B cell (primary cell): ENCODE measurements around the gene NEUROG1. TPM values are rescaled to one million over a fixed set of nuclear protein-coding genes. Genes with fewer than 3 reads are reported as not detected.

ENCODE experiments used
- ATAC-seq: fragments of 200-7000 bp; cut with Tn5 transposase; one replicate; pipeline ENCODE4 v1.10.0; 2021; ENCODE audit warnings: low read depth, mild to moderate bottlenecking, moderate number of reproducible peaks, moderate library complexity
- CTCF ChIA-PET: fragments of 350-600 bp; sonication (Branson Sonifier 250); formaldehyde crosslinking; loops from one replicate; lab custom pipeline; 2021; ENCODE audit warnings: antibody characterized with exemption, inconsistent platforms; lab: Charles Lee
- POLR2A ChIA-PET: fragments of 350-600 bp; sonication (Branson Sonifier 250); formaldehyde crosslinking; loops from one replicate; lab custom pipeline; 2021; ENCODE audit warnings: antibody characterized with exemption; lab: Charles Lee
- DNase-seq: peaks from one replicate; pipeline ENCODE4 v3.0.0; 2013
- H2AFZ ChIP-seq: 2 replicates; pipeline ENCODE4 v1.6.1; 2012; ENCODE audit warnings: mild to moderate bottlenecking, low read depth, low read length; ENCODE audit not compliant: insufficient read depth, poor library complexity, severe bottlenecking
- H3K27ac ChIP-seq, 2 donors: 1 replicate in 1 of 2; 2 replicates in 1 of 2; pipeline ENCODE4 v1.5.1; 2012 to 2013; ENCODE audit warnings: low read length in 2 of 2, mild to moderate bottlenecking in 2 of 2, moderate library complexity in 1 of 2
- H3K27me3 ChIP-seq, 4 experiments: fragments of 200-600 bp in 1 of 4; sonication (generic) in 1 of 4; replicated peaks in 1 of 4; 1 replicate in 2 of 4; 2 replicates in 2 of 4; pipeline versions ENCODE4 v1.6.1 to v1.7.0; 2013 to 2016; ENCODE audit warnings: low read length in 3 of 4, mild to moderate bottlenecking in 2 of 4, mixed read lengths in 1 of 4, moderate library complexity in 1 of 4; ENCODE audit not compliant: insufficient read depth in 4 of 4, control insufficient read depth in 3 of 4; ENCODE audit errors: control extremely low read depth in 1 of 4
- H3K36me3 ChIP-seq, 2 experiments: replicated peaks in 1 of 2; 1 replicate in 1 of 2; 2 replicates in 1 of 2; pipeline versions ENCODE4 v1.6.1 to v1.7.1; 2013; ENCODE audit warnings: low read length in 1 of 2; ENCODE audit not compliant: insufficient read depth in 2 of 2, control insufficient read depth in 1 of 2; ENCODE audit errors: control extremely low read depth in 1 of 2, extremely low read depth in 1 of 2
- H3K4me1 ChIP-seq, 2 donors: fragments of 200-600 bp in 1 of 2; sonication (generic) in 1 of 2; 1 replicate in 1 of 2; 2 replicates in 1 of 2; pipeline versions ENCODE4 v1.5.1 to v1.6.1; 2013 to 2017; ENCODE audit warnings: low read length in 2 of 2; ENCODE audit not compliant: control insufficient read depth in 2 of 2, insufficient read depth in 2 of 2
- H3K4me2 ChIP-seq: replicated peaks from 2 replicates; pipeline ENCODE3; 2012; ENCODE audit warnings: mild to moderate bottlenecking, low read depth, low read length; ENCODE audit not compliant: poor library complexity, severe bottlenecking
- H3K4me3 ChIP-seq, 5 experiments: fragments of 200-600 bp in 1 of 5; sonication (generic) in 1 of 5; 1 replicate in 3 of 5; 2 replicates in 2 of 5; pipeline versions ENCODE4 v1.5.1 to v1.7.0; 2011 to 2016; ENCODE audit warnings: low read length in 4 of 5, mild to moderate bottlenecking in 4 of 5, low read depth in 2 of 5, control low read depth in 1 of 5, moderate library complexity in 1 of 5; ENCODE audit not compliant: insufficient read depth in 1 of 5; ENCODE audit errors: control extremely low read depth in 1 of 5, extremely low read depth in 1 of 5
- H3K79me2 ChIP-seq: fragments of 200-600 bp; sonication (generic); one replicate; pipeline ENCODE4 v1.6.0; 2016; ENCODE audit warnings: low read length; ENCODE audit not compliant: control insufficient read depth, insufficient read depth
- H3K9ac ChIP-seq: fragments of 200-600 bp; sonication (generic); 2 replicates; pipeline ENCODE4 v1.6.1; 2017; ENCODE audit warnings: mild to moderate bottlenecking, low read length, moderate library complexity
- H3K9me3 ChIP-seq, 3 donors: one replicate each; pipeline versions ENCODE4 v1.6.1 to v1.7.1; 2013; ENCODE audit warnings: low read length in 2 of 3; ENCODE audit not compliant: control insufficient read depth in 2 of 3, insufficient read depth in 1 of 3; ENCODE audit errors: control extremely low read depth in 1 of 3
- H4K20me1 ChIP-seq: 2 replicates; pipeline ENCODE4 v1.6.0; 2012; ENCODE audit warnings: mild to moderate bottlenecking, low read length; ENCODE audit not compliant: insufficient read depth, control insufficient read depth, poor library complexity, severe bottlenecking
- H3K27ac Mint-ChIP-seq: one replicate; pipeline ENCODE4 v1.8.0; 2021; ENCODE audit warnings: mixed read lengths
- H3K27me3 Mint-ChIP-seq: one replicate; pipeline ENCODE4 v1.8.0; 2021; ENCODE audit warnings: mixed read lengths
- H3K4me1 Mint-ChIP-seq: one replicate; pipeline ENCODE4 v1.8.0; 2021; ENCODE audit warnings: mixed read lengths
- H3K4me3 Mint-ChIP-seq: one replicate; pipeline ENCODE4 v1.8.0; 2021; ENCODE audit warnings: mixed read lengths
- H3K9me3 Mint-ChIP-seq: one replicate; pipeline ENCODE4 v1.8.0; 2022; ENCODE audit warnings: mixed read lengths; ENCODE audit not compliant: insufficient read depth
- EZH2 ChIP-seq: IDR thresholded peaks from 2 replicates; pipeline ENCODE4 v1.6.1; 2012; ENCODE audit warnings: borderline replicate concordance, low read depth, mild to moderate bottlenecking, moderate library complexity, low read length; ENCODE audit not compliant: insufficient read depth, poor library complexity, severe bottlenecking
- WGBS: methylation state at CpG from one replicate; pipeline ENCODE4 v1.1.5; 2013; ENCODE audit warnings: missing lambda C conversion rate; ENCODE audit not compliant: insufficient coverage; 5-methylcytosine and 5-hydroxymethylcytosine counted together
- intact Hi-C: fragments of 100-400 bp; cut with micrococcal nuclease; formaldehyde crosslinking; loops from one replicate; pipeline ENCODE4 v1.10.0; 2022
- polyA plus RNA-seq: library from polyadenylated mRNA; depleted of rRNA; stranded (reverse); fragments of >200 nt; gene quantifications from 2 replicates; pipeline ENCODE4 v1.2.3, GENCODE V29; 2012
- total RNA-seq, 2 donors: library from RNA; stranded (reverse); fragments of 120-200 nt in 1 of 2; gene quantifications; 1 replicate in 1 of 2; 2 replicates in 1 of 2; pipeline versions ENCODE4 v1.2.3 to v1.2.4, GENCODE V29; 2013 to 2022
- TF ChIP-seq, protein P1 (sequence below): fragments of 200-600 bp; IDR thresholded peaks from one replicate; pipeline ENCODE4 v1.8.0; 2022; ENCODE audit warnings: antibody characterized with exemption, mild to moderate bottlenecking

Gene NEUROG1
- total and polyA plus RNA-seq, 2 donors (not counting 1 experiment from before 2014, with no cell fraction given): not detected

GRCh38 chr5:135564331-135564730 lies 28.6 kb upstream of the NEUROG1 start:
- H3K27me3 ChIP-seq: peaks cover 0 to 11% (median 2%) of the 10 kb centered on the region in 4 experiments
- Mint-ChIP-seq H3K27me3 (peaks cover 26% of the 10 kb centered on the region), H3K27ac (no peak overlapping the region), H3K4me3 (no peak overlapping the region), H3K4me1 (peaks cover 4% of the 10 kb centered on the region), H3K9me3 (no peaks in the 10 kb centered on the region)
- H3K4me2 ChIP-seq: no peak overlapping the region
- no peak for DNase-seq
- no peaks in the 10 kb centered on the region for H3K9me3 ChIP-seq
- ChIA-PET CTCF (interaction anchor here (2.9 to 4.1 kb wide), 2 partner anchors 13 to 101 kb away, joined by 9 to 67 read pairs; no protein-coding TSS in a partner anchor), POLR2A (no interaction called here)
- WGBS: 90% methylated on average over 2 of the region's 5 CpGs
- no peak overlapping the region for H2AFZ ChIP-seq
- no peak overlapping the region for H3K4me3 ChIP-seq
- H3K9ac ChIP-seq: no peak overlapping the region
- H4K20me1 ChIP-seq: no peaks in the 10 kb centered on the region
- no peaks in the 10 kb centered on the region for H3K79me2 ChIP-seq
- H3K4me1 ChIP-seq: no peaks in the 10 kb centered on the region
- intact Hi-C loops: no loop called here
- no peaks in the 10 kb centered on the region for H3K36me3 ChIP-seq
- no peak for TF ChIP-seq EZH2
- TF ChIP-seq, protein P1, sequence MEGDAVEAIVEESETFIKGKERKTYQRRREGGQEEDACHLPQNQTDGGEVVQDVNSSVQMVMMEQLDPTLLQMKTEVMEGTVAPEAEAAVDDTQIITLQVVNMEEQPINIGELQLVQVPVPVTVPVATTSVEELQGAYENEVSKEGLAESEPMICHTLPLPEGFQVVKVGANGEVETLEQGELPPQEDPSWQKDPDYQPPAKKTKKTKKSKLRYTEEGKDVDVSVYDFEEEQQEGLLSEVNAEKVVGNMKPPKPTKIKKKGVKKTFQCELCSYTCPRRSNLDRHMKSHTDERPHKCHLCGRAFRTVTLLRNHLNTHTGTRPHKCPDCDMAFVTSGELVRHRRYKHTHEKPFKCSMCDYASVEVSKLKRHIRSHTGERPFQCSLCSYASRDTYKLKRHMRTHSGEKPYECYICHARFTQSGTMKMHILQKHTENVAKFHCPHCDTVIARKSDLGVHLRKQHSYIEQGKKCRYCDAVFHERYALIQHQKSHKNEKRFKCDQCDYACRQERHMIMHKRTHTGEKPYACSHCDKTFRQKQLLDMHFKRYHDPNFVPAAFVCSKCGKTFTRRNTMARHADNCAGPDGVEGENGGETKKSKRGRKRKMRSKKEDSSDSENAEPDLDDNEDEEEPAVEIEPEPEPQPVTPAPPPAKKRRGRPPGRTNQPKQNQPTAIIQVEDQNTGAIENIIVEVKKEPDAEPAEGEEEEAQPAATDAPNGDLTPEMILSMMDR: no peak
- H3K27ac ChIP-seq: no peak overlapping the region
- no peak for ATAC-seq

- H3K4me2 ChIP-seq: no peak overlapping the region
- Mint-ChIP-seq H3K4me3 (no peak overlapping the region), H3K4me1 (peaks cover 4% of the 10 kb centered on the region), H3K27me3 (peaks cover 38% of the 10 kb centered on the region), H3K27ac (no peak overlapping the region), H3K9me3 (no peaks in the 10 kb centered on the region)
- peak overlapping the region; percentile 21 for H2AFZ ChIP-seq
- TF ChIP-seq, protein P1: no peak
- no peak for TF ChIP-seq EZH2
- no peak for DNase-seq
- POLR2A ChIA-PET: no interaction called here
- no peaks in the 10 kb centered on the region for H3K79me2 ChIP-seq
- peaks cover 0 to 18% (median 2%) of the 10 kb centered on the region in 4 experiments for H3K27me3 ChIP-seq
- 75% methylated on average over 2 of the region's 6 CpGs for WGBS
- no peak overlapping the region for H3K9ac ChIP-seq
- H3K36me3 ChIP-seq: no peaks in the 10 kb centered on the region
- no peak overlapping the region for H3K27ac ChIP-seq
- no peak overlapping the region for H3K4me3 ChIP-seq
- no peaks in the 10 kb centered on the region for H4K20me1 ChIP-seq
- peaks cover 0 to 3% (median 0%) of the 10 kb centered on the region in 3 donors for H3K9me3 ChIP-seq
- intact Hi-C loops: no loop called here
- no peaks in the 10 kb centered on the region for H3K4me1 ChIP-seq
- CTCF ChIA-PET: interaction anchor here (0.7 to 2.2 kb wide), 4 partner anchors 9 to 96 kb away, joined by 3 to 6 read pairs (median 4); no protein-coding TSS in a partner anchor
- no peak for ATAC-seq
These were observed 25.5 kb upstream of the NEUROG1 start for GRCh38 chr5:135561266-135561665.
